Measurements from ENCODE around the gene SULF2. TPM values are rescaled to one million over a fixed set of nuclear protein-coding genes. Genes with fewer than 3 reads are reported as not detected.

The SULF2 gene
- total and polyA plus RNA-seq, 3 donors from 2014 or later: 61.5 to 117 (median 95.6) TPM

- H3K9me3 ChIP-seq: no peaks in the 10 kb centered on the region
- intact Hi-C loops (cut with DNase I; ENCODE audit: low total_unique reads): loop anchor here (5.0 kb wide), 1 partner anchor 960 kb away; no protein-coding TSS in a partner anchor
- no peak overlapping the region for H3K4me3 ChIP-seq
- H3K27ac ChIP-seq: no peak overlapping the region
- no peaks in the 10 kb centered on the region for H3K27me3 ChIP-seq
- peak; percentile 37 for DNase-seq
- peaks cover 46% of the 10 kb centered on the region for H3K4me1 ChIP-seq
- TF ChIP-seq CTCF (IDR thresholded peaks at IDR 0.05): no peak
- TF ChIP-seq POLR2A (IDR thresholded peaks at IDR 0.05): no peak
- WGBS, 2 donors: 71 to 83% methylated on average over 15 to 16 of the region's 16 CpGs
- H3K36me3 ChIP-seq (ENCODE audit: low read depth, missing control alignments): no peaks in the 10 kb centered on the region
These were observed 122.6 kb downstream of the SULF2 start for GRCh38 chr20:47662483-47663353.

GRCh38 chr20:47661714-47662113 is 123.6 kb downstream of the SULF2 start:
- intact Hi-C loops (cut with DNase I; ENCODE audit: low total_unique reads): loop anchor here (5.0 kb wide), 1 partner anchor 961 kb away; no protein-coding TSS in a partner anchor
- 89 to 92% methylated on average over 4 to 7 of the region's 7 CpGs for WGBS, 2 donors
- no peak overlapping the region for H3K27ac ChIP-seq

GRCh38 chr20:47660983-47661700 is 124.1 kb downstream of the SULF2 start:
- Histone ChIP-seq H3K4me3 (no peak overlapping the region), H3K4me1 (peaks cover 46% of the 10 kb centered on the region), H3K9me3 (no peaks in the 10 kb centered on the region), H3K27ac (no peak overlapping the region), H3K27me3 (no peaks in the 10 kb centered on the region), H3K36me3 (ENCODE audit: low read depth, missing control alignments) (no peaks in the 10 kb centered on the region)
- DNase-seq: no peak
- TF ChIP-seq POLR2A (IDR thresholded peaks at IDR 0.05) (no peak), CTCF (IDR thresholded peaks at IDR 0.05) (no peak)
- 92 to 95% methylated on average over 12 of the region's 12 CpGs for WGBS, 2 donors
- intact Hi-C loops (cut with DNase I; ENCODE audit: low total_unique reads): loop anchor here (5.0 kb wide), 1 partner anchor 961 kb away; no protein-coding TSS in a partner anchor

More at GRCh38 chr20:47661714-47662113, 123.6 kb downstream of the SULF2 start:
- no peak for DNase-seq
- Histone ChIP-seq H3K4me1 (peaks cover 46% of the 10 kb centered on the region), H3K9me3 (no peaks in the 10 kb centered on the region), H3K27me3 (no peaks in the 10 kb centered on the region), H3K36me3 (ENCODE audit: low read depth, missing control alignments) (no peaks in the 10 kb centered on the region), H3K4me3 (no peak overlapping the region)
- TF ChIP-seq CTCF (IDR thresholded peaks at IDR 0.05) (no peak), POLR2A (IDR thresholded peaks at IDR 0.05) (no peak)

- 61 to 66% methylated on average over 2 of the region's 2 CpGs for WGBS, 2 donors
- no peaks in the 10 kb centered on the region for H3K9me3 ChIP-seq
- intact Hi-C loops (cut with DNase I; ENCODE audit: low total_unique reads): loop anchor here (5.0 kb wide), 1 partner anchor 962 kb away; no protein-coding TSS in a partner anchor
- H3K27me3 ChIP-seq: no peaks in the 10 kb centered on the region
- H3K27ac ChIP-seq: no peak overlapping the region
- DNase-seq: no peak
- no peaks in the 10 kb centered on the region for H3K36me3 ChIP-seq (ENCODE audit: low read depth, missing control alignments)
- peaks cover 43% of the 10 kb centered on the region for H3K4me1 ChIP-seq
- TF ChIP-seq POLR2A (IDR thresholded peaks at IDR 0.05) (no peak), CTCF (IDR thresholded peaks at IDR 0.05) (no peak)
- H3K4me3 ChIP-seq: no peak overlapping the region
These were observed 124.7 kb downstream of the SULF2 start for GRCh38 chr20:47660602-47660905.

All from testis (tissue), 3 donors.